ENCODE results near the gene TMEM88. TPM values are rescaled to one million over a fixed set of nuclear protein-coding genes. Genes with fewer than 3 reads are reported as not detected.

Gene TMEM88
- 0.20 to 0.89 TPM (median 0.71 TPM) in 5 replicates for total RNA-seq (2022; extraction: Qiagen RNA extraction)

GRCh38 chr17:7854851-7855659 lies at the start of gene TMEM88:
TSS of gene TMEM88 (plus strand) at chr17:7855066. CDS start at chr17:7855075, 9 bp downstream.

GRCh38 chr17:7833795-7834541 lies 20.9 kb upstream of the TMEM88 start, which contains the start of gene KDM6B:
TSS of gene KDM6B (plus strand) at chr17:7834217. CDS start at chr17:7845555, 11,338 bp downstream.

GRCh38 chr17:7856811-7857712 lies 2.2 kb downstream of the TMEM88 start, which contains the start of gene NAA38:
TSS of gene NAA38 (minus strand) at chr17:7857559. CDS start at chr17:7857463, 96 bp downstream.

GRCh38 chr17:7857713-7858521 lies 3.1 kb downstream of the TMEM88 start, which contains the start of gene CYB5D1:
TSS of gene CYB5D1 (plus strand) at chr17:7858003. CDS start at chr17:7858135, 132 bp downstream.

GRCh38 chr17:7888184-7888920 lies 33.5 kb downstream of the TMEM88 start, which contains the start of gene CHD3:
TSS of gene CHD3 (plus strand) at chr17:7888789. CDS start at chr17:7889001, 212 bp downstream.

Other genes starting within 250 kb of the TMEM88 start
- 47.5 to 56.4 TPM (median 54.2 TPM) in 5 replicates for gene FXR2, start 240.2 kb upstream of the TMEM88 start, total RNA-seq (2022; extraction: Qiagen RNA extraction)
- 60.3 to 85.9 TPM (median 73.8 TPM) in 5 replicates for gene SAT2, start 227.2 kb upstream of the TMEM88 start, total RNA-seq (2022; extraction: Qiagen RNA extraction)
- gene SHBG, start 224.9 kb upstream of the TMEM88 start, total RNA-seq (2022; extraction: Qiagen RNA extraction): 0.45 to 0.90 TPM (median 0.73 TPM) in 5 replicates
- 0.15 to 0.33 TPM (median 0.22 TPM) in 5 replicates for gene ATP1B2, start 204.1 kb upstream of the TMEM88 start, total RNA-seq (2022; extraction: Qiagen RNA extraction)
- 42.0 to 45.0 TPM (median 44.1 TPM) in 5 replicates for gene TP53, start 167.6 kb upstream of the TMEM88 start, total RNA-seq (2022; extraction: Qiagen RNA extraction)
- 31.4 to 42.9 TPM (median 39.7 TPM) in 5 replicates for gene WRAP53, start 166.6 kb upstream of the TMEM88 start, total RNA-seq (2022; extraction: Qiagen RNA extraction)
- gene EFNB3, start 149.9 kb upstream of the TMEM88 start, total RNA-seq (2022; extraction: Qiagen RNA extraction): 1.2 to 1.6 TPM (median 1.3 TPM) in 5 replicates
- 0.02 to 0.05 TPM (median 0.03 TPM) in 5 replicates for gene DNAH2, start 137.3 kb upstream of the TMEM88 start, total RNA-seq (2022; extraction: Qiagen RNA extraction)
- gene KDM6B, start 20.8 kb upstream of the TMEM88 start, total RNA-seq (2022; extraction: Qiagen RNA extraction): 11.9 to 15.7 TPM (median 13.1 TPM) in 5 replicates
- gene NAA38, start 2.5 kb downstream of the TMEM88 start, total RNA-seq (2022; extraction: Qiagen RNA extraction): 161 to 242 TPM (median 226 TPM) in 5 replicates
- gene CYB5D1, start 2.9 kb downstream of the TMEM88 start, total RNA-seq (2022; extraction: Qiagen RNA extraction): 17.9 to 20.5 TPM (median 18.6 TPM) in 5 replicates
- 54.9 to 60.9 TPM (median 60.5 TPM) in 5 replicates for gene CHD3, start 33.7 kb downstream of the TMEM88 start, total RNA-seq (2022; extraction: Qiagen RNA extraction)
- gene RNF227, start 61.2 kb downstream of the TMEM88 start, total RNA-seq (2022; extraction: Qiagen RNA extraction): 1.4 to 1.8 TPM (median 1.5 TPM) in 5 replicates
- 1.3 to 3.3 TPM (median 2.2 TPM) in 5 replicates for gene KCNAB3, start 74.8 kb downstream of the TMEM88 start, total RNA-seq (2022; extraction: Qiagen RNA extraction)
- 325 to 343 TPM (median 332 TPM) in 5 replicates for gene TRAPPC1, start 76.9 kb downstream of the TMEM88 start, total RNA-seq (2022; extraction: Qiagen RNA extraction)
- gene CNTROB, start 77.1 kb downstream of the TMEM88 start, total RNA-seq (2022; extraction: Qiagen RNA extraction): 37.9 to 48.3 TPM (median 41.6 TPM) in 5 replicates
- 0.38 to 0.78 TPM (median 0.50 TPM) in 5 replicates for gene GUCY2D, start 147.5 kb downstream of the TMEM88 start, total RNA-seq (2022; extraction: Qiagen RNA extraction)
- 0.42 to 0.60 TPM (median 0.51 TPM) in 5 replicates for gene ALOX15B, start 184.0 kb downstream of the TMEM88 start, total RNA-seq (2022; extraction: Qiagen RNA extraction)
- gene ALOX12B, start 232.7 kb downstream of the TMEM88 start, total RNA-seq (2022; extraction: Qiagen RNA extraction): 1.1 to 1.5 TPM (median 1.4 TPM) in 5 replicates